SK-N-MC (cell line): Measurements from ENCODE around the gene C1QTNF6.

Experiments
- DNase-seq: peaks from one replicate; pipeline ENCODE4 v3.0.0-alpha.2; 2011; ENCODE audit warnings: low read depth, low spot score
- H3K27ac ChIP-seq: fragments of 200-600 bp; sonication (generic); 2 replicates; pipeline ENCODE4 v1.5.1; 2016; ENCODE audit warnings: mixed run types
- H3K36me3 ChIP-seq: fragments of 200-600 bp; sonication (generic); 2 replicates; pipeline ENCODE4 v1.6.1; 2017; ENCODE audit warnings: antibody characterized with exemption, low read length, mixed read lengths; ENCODE audit not compliant: insufficient read depth
- H3K4me3 ChIP-seq: fragments of 200-600 bp; sonication (generic); 2 replicates; pipeline ENCODE4 v1.5.1; 2016
- H3K9ac ChIP-seq: fragments of 200-600 bp; sonication (generic); 2 replicates; pipeline ENCODE4 v1.8.0; 2017; ENCODE audit warnings: mixed run types, mixed read lengths; ENCODE audit not compliant: insufficient read length
- H3K9me3 ChIP-seq: fragments of 200-600 bp; sonication (generic); 2 replicates; pipeline ENCODE4 v1.6.1; 2017; ENCODE audit warnings: low read depth, mild to moderate bottlenecking, antibody characterized with exemption, low read length, moderate library complexity, mixed read lengths
- EZH2 ChIP-seq: fragments of 200-600 bp; sonication (generic); IDR thresholded peaks from one replicate; pipeline ENCODE4 v1.6.1; 2017; ENCODE audit warnings: antibody characterized with exemption
- FOXP2 ChIP-seq: optimal IDR thresholded peaks from 2 replicates; pipeline ENCODE3; 2011; ENCODE audit warnings: mild to moderate bottlenecking, moderate library complexity; ENCODE audit not compliant: insufficient read depth; ENCODE audit errors: extremely low read length, control extremely low read depth
- POLR2AphosphoS5 ChIP-seq: IDR thresholded peaks from 2 replicates; pipeline ENCODE4 v1.6.1; 2012; ENCODE audit warnings: mild to moderate bottlenecking, low read depth, low read length, borderline replicate concordance

Gene C1QTNF6

DNA sequence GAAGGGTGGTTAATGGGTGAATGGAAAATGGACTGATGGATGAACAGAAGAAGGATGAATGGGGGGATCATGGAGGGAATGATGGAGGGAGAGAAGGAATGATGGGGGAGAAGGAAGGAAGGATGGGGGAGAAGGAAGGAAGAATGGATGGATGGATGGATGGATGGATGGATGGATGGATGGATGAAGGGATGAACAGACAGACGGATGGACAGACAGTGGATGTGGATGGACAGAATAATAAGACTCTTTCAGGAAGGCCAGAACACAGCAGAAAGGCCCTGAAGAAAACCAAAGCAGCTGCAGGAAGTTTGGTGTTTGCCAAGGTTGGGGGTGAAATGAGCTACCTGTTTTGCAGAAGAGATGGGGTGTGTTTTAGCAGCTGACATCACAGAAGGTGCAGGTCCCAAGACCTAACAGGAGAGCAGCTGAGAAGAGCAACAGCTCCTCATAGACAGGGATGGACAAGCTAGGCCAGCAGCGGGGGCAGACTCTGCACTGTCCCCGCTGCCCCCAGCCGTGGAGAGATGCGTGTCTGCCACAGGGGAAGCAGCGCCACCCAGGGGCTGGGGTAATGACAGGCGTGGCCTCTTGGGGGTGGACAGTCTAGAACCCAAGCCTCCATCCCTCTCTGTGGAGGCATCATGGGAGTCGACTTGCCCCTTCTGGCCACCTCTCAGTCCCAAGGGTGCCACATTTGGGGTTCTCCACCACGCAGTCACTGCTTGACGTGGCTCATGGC, 17.9 kb downstream of the C1QTNF6 start:
- TF ChIP-seq FOXP2, result no peak
- Histone ChIP-seq H3K36me3 (no peaks in the 10 kb centered on the region), H3K27ac (no peak overlapping the region), H3K9me3 (no peaks in the 10 kb centered on the region), H3K9ac (no peak overlapping the region), H3K4me3 (no peak overlapping the region)
- no peak for DNase-seq

DNA sequence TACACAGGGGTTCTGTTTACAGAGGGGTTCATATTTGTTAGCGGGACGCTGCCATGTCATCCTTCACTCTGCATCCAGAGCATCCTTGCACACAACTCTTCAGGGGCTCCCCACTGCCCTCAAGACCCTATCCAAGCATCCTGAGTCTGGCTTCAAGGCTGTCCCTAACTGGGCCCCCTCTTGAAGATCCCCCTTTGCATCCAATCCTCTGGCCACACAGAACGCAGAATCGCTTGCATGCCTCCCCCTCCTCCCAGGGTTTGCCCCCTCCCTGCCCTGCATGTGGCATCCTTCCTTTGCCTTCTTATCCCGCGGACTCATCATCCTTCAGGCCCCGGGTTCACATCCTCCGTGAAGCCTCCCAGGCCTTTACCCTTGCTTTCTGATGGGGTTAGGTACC, 18.6 kb downstream of the C1QTNF6 start:
- Histone ChIP-seq H3K36me3 (no peaks in the 10 kb centered on the region), H3K9me3 (no peaks in the 10 kb centered on the region), H3K9ac (no peak overlapping the region), H3K27ac (no peak overlapping the region), H3K4me3 (no peak overlapping the region)
- no peak for DNase-seq
- TF ChIP-seq POLR2AphosphoS5 (no peak), FOXP2 (no peak), EZH2 (no peak)

DNA sequence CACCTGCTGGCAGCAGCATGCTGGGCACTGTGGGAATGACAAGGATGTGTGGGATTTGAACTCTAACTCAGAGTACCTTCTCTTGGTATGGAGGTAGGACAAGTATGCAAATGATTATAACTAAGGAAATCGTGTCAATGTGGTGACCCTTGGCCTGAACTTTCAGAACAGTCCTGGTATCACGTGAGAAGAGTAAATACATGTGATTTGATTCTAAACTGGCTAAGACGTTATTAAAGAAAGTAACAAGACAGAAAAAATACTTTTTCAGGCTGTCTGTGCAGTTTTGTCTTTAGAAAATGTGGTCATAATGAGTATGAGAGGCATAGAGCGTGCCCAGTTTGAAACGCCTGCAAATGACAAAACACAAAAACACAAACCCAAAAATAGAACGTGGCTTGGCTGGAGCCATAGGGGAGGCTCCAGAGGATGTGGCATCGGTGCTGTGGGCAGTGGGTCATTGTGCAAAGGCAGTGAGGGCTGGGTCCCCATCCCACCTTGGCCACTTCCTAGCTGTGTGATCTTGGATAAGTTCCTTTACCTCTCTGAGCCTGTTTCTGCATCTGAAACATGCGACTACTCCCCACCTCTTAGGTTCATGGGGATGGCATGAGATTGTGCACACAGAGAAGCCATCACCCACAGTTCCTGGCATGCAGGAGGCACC, 19.9 kb downstream of the C1QTNF6 start:
- DNase-seq, result no peak
- no peak for TF ChIP-seq POLR2AphosphoS5
- TF ChIP-seq EZH2, result no peak
- no peak for TF ChIP-seq FOXP2
- Histone ChIP-seq H3K27ac (no peak overlapping the region), H3K9me3 (no peaks in the 10 kb centered on the region), H3K4me3 (no peak overlapping the region), H3K36me3 (no peaks in the 10 kb centered on the region), H3K9ac (no peak overlapping the region)

DNA sequence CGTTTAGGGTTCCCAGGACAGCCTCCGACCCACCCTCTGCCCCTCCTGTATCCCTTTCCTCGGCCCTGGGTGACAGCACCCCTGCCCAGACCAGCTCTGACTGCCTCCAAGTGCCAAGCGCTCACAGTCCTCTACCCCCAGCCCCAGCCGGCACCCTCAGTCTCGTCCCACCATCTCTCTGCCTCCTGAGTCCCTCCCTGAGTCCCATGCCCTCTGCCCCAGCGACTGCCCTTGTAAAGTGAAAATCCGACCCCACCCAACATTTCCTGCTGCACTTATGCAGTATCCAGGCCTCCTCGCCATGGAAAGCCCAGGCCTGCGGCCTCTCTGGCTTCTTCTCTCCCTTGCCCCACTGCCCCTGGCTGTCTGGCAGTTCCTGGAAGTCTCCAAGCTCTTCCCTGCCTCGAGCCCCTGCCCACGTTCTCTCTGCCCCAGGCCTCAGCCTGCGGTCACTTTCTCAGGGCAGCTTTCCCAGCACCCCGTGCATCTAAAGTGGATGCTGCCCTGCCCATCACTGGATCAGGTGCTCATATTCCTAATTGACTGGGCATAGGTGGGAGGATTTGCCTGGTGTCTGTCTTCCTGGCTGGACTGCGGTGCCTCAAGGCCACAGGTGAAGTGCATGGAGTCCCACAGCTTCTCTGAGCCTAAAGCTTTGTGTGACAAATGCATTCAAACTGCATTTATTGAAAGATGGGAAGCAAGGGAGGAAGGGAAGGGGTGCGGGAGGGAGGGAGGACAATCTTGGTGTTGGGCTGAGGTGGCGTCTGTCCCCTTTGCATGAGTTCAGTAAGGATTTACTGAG, 20.7 kb downstream of the C1QTNF6 start:
- Histone ChIP-seq H3K4me3 (no peak overlapping the region), H3K9ac (no peak overlapping the region), H3K9me3 (no peaks in the 10 kb centered on the region), H3K27ac (no peak overlapping the region), H3K36me3 (no peaks in the 10 kb centered on the region)
- no peak for DNase-seq
- TF ChIP-seq EZH2 (no peak), FOXP2 (no peak), POLR2AphosphoS5 (no peak)

DNA sequence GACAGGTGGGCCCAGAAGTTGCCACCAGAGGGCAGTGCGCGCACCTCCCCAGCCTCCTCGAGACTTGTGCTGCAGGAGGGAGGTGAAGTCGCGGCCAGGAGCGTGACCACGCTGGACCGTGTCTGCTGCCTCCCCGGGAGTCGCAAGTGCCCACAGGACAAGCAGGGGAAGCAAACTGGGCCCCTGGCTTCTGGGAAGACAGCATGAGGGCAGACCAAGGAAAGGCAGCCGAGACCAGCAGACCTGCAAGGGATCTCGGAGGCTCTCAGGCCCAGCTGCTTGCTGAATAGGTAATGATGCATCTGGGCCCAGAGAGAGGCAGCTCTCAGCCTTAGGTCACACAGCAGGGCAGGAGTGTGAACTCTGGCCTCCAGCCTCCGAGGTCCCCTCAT, 21.4 kb downstream of the C1QTNF6 start:
- no peak for DNase-seq
- Histone ChIP-seq H3K9me3 (no peaks in the 10 kb centered on the region), H3K4me3 (no peak overlapping the region), H3K9ac (no peak overlapping the region), H3K27ac (no peak overlapping the region), H3K36me3 (no peaks in the 10 kb centered on the region)
- no peak for TF ChIP-seq FOXP2
- no peak for TF ChIP-seq EZH2
- TF ChIP-seq POLR2AphosphoS5, result no peak

DNA sequence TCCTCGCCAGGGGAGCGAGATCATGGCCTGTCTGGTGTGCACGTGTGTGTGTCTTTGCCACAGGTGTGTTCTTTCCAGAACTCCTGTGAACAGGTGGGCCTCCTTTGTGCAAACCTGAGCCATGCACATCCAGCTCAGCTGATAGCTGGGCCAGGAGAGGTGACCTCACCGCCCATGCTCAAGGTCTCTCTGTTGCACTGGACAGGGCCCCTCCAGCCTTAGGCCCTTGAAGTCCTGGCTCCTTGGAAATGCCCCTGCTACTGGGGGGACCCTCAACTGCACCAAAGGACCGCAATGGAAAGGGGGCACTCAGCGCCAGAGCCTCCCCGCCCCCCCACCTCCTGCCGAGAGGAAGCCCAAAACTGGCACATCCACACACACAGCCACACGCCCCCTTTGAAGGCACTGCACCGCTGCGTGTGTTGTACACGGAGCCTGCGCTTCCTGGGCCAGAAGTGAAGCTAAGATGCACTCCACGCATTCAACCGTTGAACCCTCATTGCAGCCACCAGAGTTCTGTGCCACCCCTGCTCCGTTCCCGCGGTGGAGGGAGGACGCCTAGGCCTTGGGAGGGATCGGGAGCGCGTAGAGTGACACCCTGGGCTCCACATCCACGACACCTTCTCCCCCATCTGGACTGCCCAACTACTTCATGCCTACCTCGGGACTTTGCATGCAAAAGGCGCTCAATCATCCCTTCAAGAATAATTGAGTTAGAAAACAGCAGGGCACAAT, 21.9 kb downstream of the C1QTNF6 start:
- TF ChIP-seq EZH2, result no peak
- Histone ChIP-seq H3K9me3 (no peaks in the 10 kb centered on the region), H3K9ac (no peak overlapping the region), H3K4me3 (no peak overlapping the region), H3K27ac (no peak overlapping the region), H3K36me3 (no peaks in the 10 kb centered on the region)
- DNase-seq, result no peak

DNA sequence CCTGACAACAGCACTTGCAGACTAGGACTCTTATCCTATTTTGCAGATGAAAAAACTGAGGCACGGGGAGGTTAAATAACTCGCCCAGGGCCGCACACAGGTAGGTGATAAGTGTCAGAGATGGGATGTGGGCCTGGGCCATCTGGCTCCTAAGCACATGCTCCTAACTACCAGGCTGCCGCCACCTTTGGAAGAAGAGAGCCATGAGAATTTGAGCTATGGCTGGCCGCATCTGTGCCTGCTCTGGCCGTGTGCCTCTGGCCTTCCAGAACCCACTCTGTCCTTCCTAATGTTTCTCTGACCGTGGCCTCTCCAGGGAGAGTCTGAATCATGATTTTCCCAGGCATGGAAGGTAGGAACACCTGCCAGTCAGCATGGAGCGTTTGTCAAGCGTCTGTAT, 23.0 kb downstream of the C1QTNF6 start:
- no peak for DNase-seq
- no peak overlapping the region for H3K4me3 ChIP-seq
- no peak overlapping the region for H3K9ac ChIP-seq
- H3K27ac ChIP-seq, result no peak overlapping the region
- TF ChIP-seq POLR2AphosphoS5 (no peak), EZH2 (no peak), FOXP2 (no peak)
- no peaks in the 10 kb centered on the region for H3K36me3 ChIP-seq
- H3K9me3 ChIP-seq, result no peaks in the 10 kb centered on the region

DNA sequence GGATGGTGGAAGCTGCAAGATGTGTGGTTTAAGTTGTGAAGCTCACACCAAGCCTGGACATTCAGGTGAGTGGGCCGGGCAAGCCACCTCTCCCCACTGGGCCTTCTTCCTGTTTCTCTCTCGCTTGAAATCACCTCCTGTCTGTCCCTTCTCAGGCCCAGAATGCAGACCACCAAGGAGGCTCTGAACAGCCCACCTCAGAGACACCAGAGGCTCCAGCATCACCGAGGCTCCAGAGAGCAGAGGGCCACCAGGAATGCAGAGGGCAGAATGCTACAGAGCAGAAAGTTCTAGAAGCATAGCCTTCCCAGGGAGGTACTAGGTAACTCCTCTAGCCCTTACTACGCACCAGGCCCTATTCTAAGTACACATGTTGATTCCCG, 23.6 kb downstream of the C1QTNF6 start:
- no peak overlapping the region for H3K4me3 ChIP-seq
- no peak overlapping the region for H3K9ac ChIP-seq
- TF ChIP-seq POLR2AphosphoS5 (no peak), EZH2 (no peak), FOXP2 (no peak)
- H3K27ac ChIP-seq, result no peak overlapping the region
- no peaks in the 10 kb centered on the region for H3K36me3 ChIP-seq
- DNase-seq, result no peak
- no peaks in the 10 kb centered on the region for H3K9me3 ChIP-seq
